Testis (tissue), 2 donors: Measurements from ENCODE around the gene DHODH.

ENCODE experiments used
- CTCF ChIP-seq, 3 experiments: fragments of 450-650 bp in 2 of 3; fragments of 200-600 bp in 1 of 3; sonication (generic) in 1 of 3; IDR thresholded peaks; one replicate each; pipeline ENCODE4 v1.5.1; 2016 to 2019; ENCODE audit warnings: antibody characterized with exemption in 3 of 3, mild to moderate bottlenecking in 2 of 3, moderate library complexity in 1 of 3
- POLR2A ChIP-seq: fragments of 450-650 bp; IDR thresholded peaks from one replicate; pipeline ENCODE4 v1.6.1; 2017; ENCODE audit warnings: antibody characterized with exemption, mild to moderate bottlenecking, moderate library complexity

GRCh38 chr16:72055911-72056310, 47.4 kb downstream of the DHODH start:
- TF ChIP-seq CTCF (IDR thresholded peaks at IDR 0.05) (no peak), POLR2A (no peak)
